DND-41 (cell line): ENCODE results near the gene COLGALT1.

Source experiments
- ATAC-seq: fragments of 200-7000 bp; cut with Tn5 transposase; 3 replicates; pipeline ENCODE4 v1.9.1; 2021; ENCODE audit warnings: low read depth; ENCODE audit not compliant: insufficient read depth
- DNase-seq: peaks from one replicate; pipeline ENCODE4 v3.0.0-alpha.2; 2020
- H2AFZ ChIP-seq: 2 replicates; pipeline ENCODE4 v1.6.0; 2012; ENCODE audit warnings: low read depth, low read length
- H3K27ac ChIP-seq: 2 replicates; pipeline ENCODE4 v1.5.1; 2012; ENCODE audit warnings: low read length, inconsistent platforms
- H3K27me3 ChIP-seq: fragments of 200-600 bp; sonication (generic); 2 replicates; pipeline ENCODE4 v1.6.0; 2012; ENCODE audit warnings: low read length, mild to moderate bottlenecking, inconsistent platforms; ENCODE audit not compliant: insufficient read depth, poor library complexity
- H3K36me3 ChIP-seq: 2 replicates; pipeline ENCODE4 v1.5.1; 2012; ENCODE audit warnings: low read length, inconsistent platforms; ENCODE audit not compliant: insufficient read depth
- H3K4me1 ChIP-seq: 2 replicates; pipeline ENCODE4 v1.5.1; 2012; ENCODE audit warnings: mild to moderate bottlenecking, low read length; ENCODE audit not compliant: insufficient read depth
- H3K4me2 ChIP-seq: 2 replicates; pipeline ENCODE4 v1.6.0; 2012; ENCODE audit warnings: mild to moderate bottlenecking, moderate library complexity, low read length, inconsistent platforms; ENCODE audit not compliant: insufficient read depth
- H3K4me3 ChIP-seq, 2 experiments: fragments of 200-600 bp in 1 of 2; shearing (Covaris generic) in 1 of 2; 2 replicates each; pipeline ENCODE4 v1.5.1; 2012 to 2016; ENCODE audit warnings: inconsistent platforms in 2 of 2, low read length in 2 of 2, mild to moderate bottlenecking in 2 of 2, low read depth in 1 of 2, moderate library complexity in 1 of 2
- H3K79me2 ChIP-seq: 2 replicates; pipeline ENCODE4 v1.6.0; 2012; ENCODE audit warnings: low read length, inconsistent platforms; ENCODE audit not compliant: insufficient read depth
- H3K9ac ChIP-seq: 2 replicates; pipeline ENCODE4 v1.6.0; 2012; ENCODE audit warnings: low read depth, mild to moderate bottlenecking, inconsistent platforms, low read length, moderate library complexity
- H3K9me3 ChIP-seq: 2 replicates; pipeline ENCODE4 v1.5.1; 2012; ENCODE audit warnings: low read length, moderate library complexity, mild to moderate bottlenecking, inconsistent platforms; ENCODE audit not compliant: insufficient read depth, severe bottlenecking
- H4K20me1 ChIP-seq: 2 replicates; pipeline ENCODE4 v1.6.0; 2012; ENCODE audit warnings: low read length; ENCODE audit not compliant: insufficient read depth
- EZH2 ChIP-seq: IDR thresholded peaks from 3 replicates; pipeline ENCODE4 v1.6.1; 2012; ENCODE audit warnings: borderline replicate concordance, low read depth, mild to moderate bottlenecking, moderate library complexity, low read length, inconsistent platforms; ENCODE audit not compliant: severe bottlenecking
- TF ChIP-seq, protein P1 (sequence below): IDR thresholded peaks from 2 replicates; pipeline ENCODE4 v1.5.1; 2012; ENCODE audit warnings: borderline replicate concordance, low read length, moderate library complexity, mild to moderate bottlenecking; ENCODE audit not compliant: poor library complexity, severe bottlenecking; ENCODE audit errors: extremely low read depth

The COLGALT1 gene

DNA sequence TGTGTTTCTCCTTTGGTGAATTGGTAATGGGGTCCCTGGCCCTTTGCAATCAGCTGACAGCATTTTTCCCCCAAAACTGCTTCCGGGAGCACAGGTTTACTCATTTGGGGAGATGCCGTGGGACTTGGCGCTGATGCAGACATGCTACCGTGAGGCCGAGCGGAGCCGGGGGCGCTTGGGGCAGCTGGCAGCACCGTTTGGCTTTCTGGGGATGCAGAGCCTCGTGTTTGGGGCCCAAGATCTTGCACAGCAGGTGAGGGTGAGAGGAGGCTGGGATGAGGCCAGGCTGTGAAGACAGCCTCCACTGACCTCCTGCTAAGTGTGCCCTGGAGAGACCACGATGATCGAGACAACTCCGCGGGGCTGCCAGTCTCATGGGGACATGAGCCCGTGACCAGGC is 13.4 kb upstream of the COLGALT1 start:
- H3K9ac ChIP-seq, result no peak overlapping the region
- peaks cover 5% of the 10 kb centered on the region for H3K27me3 ChIP-seq
- no peaks in the 10 kb centered on the region for H3K79me2 ChIP-seq
- H4K20me1 ChIP-seq, result peaks cover 6% of the 10 kb centered on the region
- H3K9me3 ChIP-seq, result no peaks in the 10 kb centered on the region
- H3K4me3 ChIP-seq, result no peak overlapping the region
- H2AFZ ChIP-seq, result no peak overlapping the region
- no peak for DNase-seq
- H3K27ac ChIP-seq, result no peak overlapping the region
- no peak for ATAC-seq
- no peaks in the 10 kb centered on the region for H3K36me3 ChIP-seq
- TF ChIP-seq, protein P1, sequence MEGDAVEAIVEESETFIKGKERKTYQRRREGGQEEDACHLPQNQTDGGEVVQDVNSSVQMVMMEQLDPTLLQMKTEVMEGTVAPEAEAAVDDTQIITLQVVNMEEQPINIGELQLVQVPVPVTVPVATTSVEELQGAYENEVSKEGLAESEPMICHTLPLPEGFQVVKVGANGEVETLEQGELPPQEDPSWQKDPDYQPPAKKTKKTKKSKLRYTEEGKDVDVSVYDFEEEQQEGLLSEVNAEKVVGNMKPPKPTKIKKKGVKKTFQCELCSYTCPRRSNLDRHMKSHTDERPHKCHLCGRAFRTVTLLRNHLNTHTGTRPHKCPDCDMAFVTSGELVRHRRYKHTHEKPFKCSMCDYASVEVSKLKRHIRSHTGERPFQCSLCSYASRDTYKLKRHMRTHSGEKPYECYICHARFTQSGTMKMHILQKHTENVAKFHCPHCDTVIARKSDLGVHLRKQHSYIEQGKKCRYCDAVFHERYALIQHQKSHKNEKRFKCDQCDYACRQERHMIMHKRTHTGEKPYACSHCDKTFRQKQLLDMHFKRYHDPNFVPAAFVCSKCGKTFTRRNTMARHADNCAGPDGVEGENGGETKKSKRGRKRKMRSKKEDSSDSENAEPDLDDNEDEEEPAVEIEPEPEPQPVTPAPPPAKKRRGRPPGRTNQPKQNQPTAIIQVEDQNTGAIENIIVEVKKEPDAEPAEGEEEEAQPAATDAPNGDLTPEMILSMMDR, result no peak
- no peak for TF ChIP-seq EZH2
- no peak overlapping the region for H3K4me2 ChIP-seq
- peaks cover 13% of the 10 kb centered on the region for H3K4me1 ChIP-seq

GRCh38 chr19:17542793-17543582 is 12.5 kb upstream of the COLGALT1 start:
- Histone ChIP-seq H3K79me2 (no peaks in the 10 kb centered on the region), H3K9ac (no peak overlapping the region), H3K36me3 (no peaks in the 10 kb centered on the region), H3K9me3 (no peaks in the 10 kb centered on the region), H3K27ac (no peak overlapping the region), H2AFZ (no peak overlapping the region), H4K20me1 (peaks cover 6% of the 10 kb centered on the region), H3K4me1 (peaks cover 13% of the 10 kb centered on the region), H3K27me3 (peaks cover 5% of the 10 kb centered on the region), H3K4me2 (no peak overlapping the region), H3K4me3 (no peak overlapping the region)
- DNase-seq (no peak), ATAC-seq (no peak)
- TF ChIP-seq, protein P1, result no peak
- no peak for TF ChIP-seq EZH2

DNA sequence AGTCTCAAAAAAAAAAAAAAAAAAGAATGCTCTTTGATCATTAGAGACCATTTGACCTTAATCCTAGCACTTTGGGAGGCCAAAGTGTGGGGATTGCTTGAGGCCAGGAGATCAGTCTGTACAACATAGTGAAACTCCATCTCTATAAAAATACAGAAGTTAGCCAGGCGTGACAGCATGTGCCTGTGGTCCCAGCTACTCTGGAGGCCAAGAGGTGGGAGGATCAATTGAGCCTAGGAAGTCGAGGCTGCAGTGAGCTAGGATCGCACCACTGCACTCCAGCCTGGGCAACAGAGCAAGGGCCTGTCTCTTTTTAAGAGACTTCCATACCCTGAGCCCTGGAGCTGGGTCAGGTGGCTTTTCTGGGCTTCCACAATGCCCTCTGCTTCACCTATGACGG is 11.5 kb upstream of the COLGALT1 start:
- DNase-seq, result no peak
- H3K4me3 ChIP-seq, result no peak overlapping the region

More for the DNA sequence above, 11.5 kb upstream of the COLGALT1 start:
- TF ChIP-seq, protein P1, result no peak
- TF ChIP-seq EZH2, result no peak
- ATAC-seq, result no peak
- H3K27ac ChIP-seq, result no peak overlapping the region
- H3K9ac ChIP-seq, result no peak overlapping the region
- no peaks in the 10 kb centered on the region for H3K36me3 ChIP-seq
- H4K20me1 ChIP-seq, result peaks cover 3% of the 10 kb centered on the region; the same call in 1 of the 2 replicates
- H3K4me1 ChIP-seq, result peaks cover 7% of the 10 kb centered on the region
- H3K9me3 ChIP-seq, result no peaks in the 10 kb centered on the region
- H3K79me2 ChIP-seq, result no peaks in the 10 kb centered on the region
- peaks cover 1% of the 10 kb centered on the region for H3K27me3 ChIP-seq
- no peak overlapping the region for H2AFZ ChIP-seq
- no peak overlapping the region for H3K4me2 ChIP-seq
